Activated T-helper 9 cell treated with anti-CD3 and anti-CD28 coated beads, Interleukin-2, amount 50 U/mL, for 16 hours (primary cell): ENCODE data around the gene MPV17.

Experiments used
- DNase-seq: peaks from one replicate; pipeline ENCODE4 v3.0.0-alpha.2; 2020; ENCODE audit warnings: low read depth

MPV17 gene

DNA sequence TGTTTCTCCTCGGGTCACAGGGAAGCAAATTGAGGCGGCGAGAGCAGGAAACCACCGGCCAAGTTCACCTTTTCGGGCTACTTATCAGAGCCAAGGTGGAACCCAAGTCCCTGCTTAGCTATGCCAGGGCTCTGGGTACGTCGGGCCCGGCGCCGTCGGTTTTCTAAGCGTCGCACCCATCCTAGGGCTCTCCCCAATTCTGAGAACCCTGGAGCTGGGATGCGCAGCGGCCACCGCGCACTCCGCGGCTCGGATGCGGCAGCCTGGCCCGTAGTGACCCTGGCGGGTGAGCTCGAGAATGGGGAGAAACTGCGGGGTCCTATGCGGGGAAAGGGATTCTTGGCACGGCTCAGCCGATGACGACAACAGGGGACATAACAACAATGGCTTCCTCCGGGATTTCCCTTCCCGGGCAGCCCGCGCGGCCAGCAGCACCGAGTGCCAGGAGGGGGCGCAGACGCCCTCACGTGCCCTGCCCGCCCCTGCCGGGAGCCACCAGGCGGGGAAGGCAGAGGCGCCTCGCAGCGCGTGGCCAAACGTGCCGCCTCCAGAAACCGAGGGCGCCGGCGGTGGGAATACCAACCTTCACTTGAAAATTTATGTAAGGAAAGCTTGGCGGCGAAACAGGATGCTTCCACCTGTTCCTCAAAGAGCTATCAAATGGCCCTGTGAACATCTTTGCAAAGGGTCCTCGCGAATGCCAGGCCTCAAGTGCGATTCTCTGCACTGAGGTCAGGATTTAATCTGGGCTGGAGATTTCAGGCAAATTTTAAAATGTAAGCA lies 58.0 kb downstream of the MPV17 start:
- DNase-seq, result peak; percentile 52

DNA sequence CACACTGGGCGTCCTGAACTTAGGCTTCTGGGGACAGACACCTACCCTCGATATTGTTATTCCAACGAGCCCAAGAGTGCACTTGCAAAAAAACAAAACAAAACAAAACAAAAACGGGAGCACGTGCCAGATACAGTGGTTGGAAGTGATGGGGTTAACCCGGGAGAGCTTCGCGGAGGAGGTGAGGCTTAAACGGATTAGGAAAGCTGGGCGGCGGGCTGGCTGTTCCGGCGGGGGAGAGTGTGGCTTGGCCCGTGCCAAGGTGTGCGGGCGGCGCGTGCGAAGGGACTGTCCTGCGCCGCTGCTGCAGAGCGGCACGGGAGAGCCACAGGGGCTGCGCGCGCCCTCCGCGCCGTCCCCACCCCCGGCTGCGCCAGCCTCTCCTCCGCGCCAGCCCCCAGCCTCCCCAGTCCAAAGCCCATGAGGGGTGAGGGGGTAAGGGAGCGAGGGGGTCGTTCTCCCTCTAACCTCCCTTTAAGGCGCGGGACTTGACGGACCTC lies 58.6 kb downstream of the MPV17 start:
- no peak for DNase-seq

DNA sequence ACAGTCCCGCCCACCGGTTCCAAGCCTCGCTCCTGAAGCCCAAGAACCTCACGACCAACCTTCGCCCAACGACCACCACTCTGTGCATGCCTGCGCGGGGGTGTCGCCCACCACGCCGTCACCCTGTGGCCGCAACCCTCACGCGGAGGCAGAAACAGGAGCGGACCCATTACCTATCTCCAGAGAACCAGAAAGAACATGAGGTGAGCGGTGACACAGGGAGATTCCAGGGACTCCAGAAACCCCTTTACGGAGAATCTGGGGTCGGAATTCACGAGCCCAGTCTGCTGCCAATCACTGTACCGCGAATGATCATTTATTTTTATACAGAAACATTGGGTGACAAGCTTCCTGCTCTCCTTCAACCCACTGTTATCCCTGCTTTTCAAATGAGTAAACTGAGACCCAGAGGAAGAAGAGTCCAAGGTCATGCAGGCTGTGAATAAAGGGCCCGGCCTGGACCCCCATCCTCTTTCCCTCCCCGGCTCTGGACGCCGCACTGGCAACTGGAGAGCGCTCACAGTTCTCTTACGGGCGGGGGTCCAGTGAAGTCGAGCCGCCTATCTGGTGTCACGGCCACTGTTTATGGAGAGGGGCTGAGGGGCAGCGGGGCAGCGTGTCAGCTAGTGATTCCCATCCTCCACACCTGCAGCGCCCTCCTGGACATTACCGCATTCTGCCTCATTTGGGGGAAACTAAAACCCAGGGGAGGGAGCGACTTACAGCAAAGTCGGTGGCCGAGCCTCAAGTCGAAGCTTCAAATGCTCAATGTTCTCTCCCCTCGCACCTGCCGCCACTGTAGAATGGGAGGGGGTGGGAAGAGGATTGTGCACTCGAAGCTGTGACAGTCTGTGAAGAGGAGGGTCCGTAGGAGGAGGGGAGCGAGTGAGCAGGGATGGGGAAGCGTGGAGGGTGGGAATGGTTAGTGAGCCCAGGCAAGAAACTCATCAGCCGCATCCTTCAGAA lies 59.3 kb downstream of the MPV17 start:
- no peak for DNase-seq

DNA sequence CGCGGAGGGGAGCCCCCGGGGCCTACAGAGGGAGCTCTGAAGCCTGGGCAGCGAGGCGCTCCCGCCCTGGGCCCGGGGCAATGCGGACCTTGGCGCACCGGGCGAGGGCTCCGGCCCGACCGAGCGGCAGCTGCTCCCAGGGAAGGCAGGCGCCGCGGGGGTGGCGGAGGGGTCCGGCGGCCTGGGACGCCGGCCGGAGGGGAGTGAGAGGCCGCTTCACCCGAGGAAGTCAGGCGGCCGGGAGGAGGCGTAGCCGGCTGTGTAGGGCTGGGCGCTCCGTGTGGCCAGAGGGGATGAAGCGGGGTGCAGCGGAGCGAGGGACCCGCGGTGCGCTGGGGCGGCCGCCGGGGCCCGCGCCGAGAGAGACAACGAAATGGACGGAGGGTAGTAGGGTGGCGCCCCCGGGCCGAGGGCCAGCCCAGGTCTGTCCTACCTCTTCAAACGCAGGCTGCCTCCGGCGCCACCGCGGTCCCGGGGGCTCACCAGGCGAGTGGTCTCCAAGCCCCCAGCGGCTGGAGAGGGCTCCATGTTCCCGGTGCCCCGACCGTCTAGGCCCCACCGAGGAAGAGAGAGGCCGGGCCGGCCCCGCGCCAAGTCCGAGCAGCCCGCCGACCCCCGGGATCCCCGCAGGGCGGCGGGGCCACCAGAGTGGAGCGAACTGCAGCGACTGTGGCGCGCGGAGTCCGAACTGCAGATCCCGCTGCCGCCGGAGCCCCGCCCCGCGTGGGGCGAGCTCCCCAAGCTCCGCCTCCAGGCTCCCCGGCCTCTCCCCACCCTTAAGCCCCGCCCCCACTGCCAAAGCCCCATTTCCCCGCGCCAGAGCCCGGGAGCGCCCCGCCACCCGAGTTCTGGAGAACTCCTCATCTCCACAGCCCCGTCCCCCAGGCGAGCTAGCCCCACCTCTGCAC lies 60.3 kb downstream of the MPV17 start, which contains the start of gene SLC30A3:
SLC30A3 (minus strand) TSS at position 669 of the 908 bp plus-strand sequence; CDS start at position 528, 141 bp downstream.
- DNase-seq, result peak; percentile 54

DNA sequence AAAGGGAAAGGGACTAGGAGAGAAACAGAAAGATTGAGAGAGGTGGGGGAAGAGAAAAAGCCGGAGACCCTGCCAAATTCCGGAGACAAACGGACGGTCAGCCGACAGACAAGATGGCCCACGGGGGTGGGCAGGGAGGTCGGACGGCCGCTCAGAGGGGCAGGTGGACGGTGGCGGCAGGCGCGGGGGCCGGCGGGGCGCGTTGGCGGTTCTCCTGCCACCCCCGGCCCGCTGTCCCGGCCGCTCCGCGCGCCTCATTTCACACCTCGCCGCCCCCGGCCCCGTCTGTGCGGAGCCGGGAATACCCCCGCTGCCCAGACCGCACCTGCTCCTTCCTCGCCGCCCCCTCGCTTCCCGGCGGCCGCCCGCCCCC lies 61.0 kb downstream of the MPV17 start:
- DNase-seq, result no peak

DNA sequence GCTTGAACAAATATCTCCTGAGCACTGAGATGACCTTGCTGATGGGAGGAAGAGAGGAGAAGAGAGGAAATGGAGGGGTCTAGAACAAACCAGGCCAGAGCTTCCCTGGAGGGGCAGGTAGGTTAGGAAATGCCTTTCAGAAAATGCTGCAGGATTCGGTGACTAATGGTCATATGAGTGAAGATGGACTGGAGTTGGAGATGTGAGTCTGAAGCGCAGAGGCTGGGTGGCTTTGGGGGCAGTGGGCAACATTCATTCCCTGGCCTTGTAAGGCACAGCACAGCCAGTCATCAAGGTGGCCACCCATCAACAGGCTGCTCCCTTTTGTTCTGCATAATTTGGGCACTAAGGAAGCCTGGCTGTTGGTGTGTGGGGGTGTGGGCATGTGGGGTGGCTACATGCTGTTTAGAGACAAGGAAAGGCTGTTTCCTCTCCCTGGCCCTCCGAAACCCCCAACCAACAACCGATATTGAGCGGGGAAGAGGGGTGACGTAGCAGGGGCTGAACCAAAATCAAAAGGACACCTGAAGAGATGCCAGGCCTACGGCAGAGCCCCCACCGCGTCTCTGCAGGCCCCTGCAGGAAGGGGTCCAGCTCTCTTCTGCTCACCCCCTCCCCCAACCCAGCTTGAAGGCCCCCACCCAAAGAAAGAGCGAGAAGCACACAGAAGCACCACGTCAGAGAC lies 61.5 kb downstream of the MPV17 start:
- no peak for DNase-seq
